ENCODE results near the gene TGFB3.

- TF ChIP-seq CTCF (IDR thresholded peaks at IDR 0.05) (no peak), POLR2A (IDR thresholded peaks at IDR 0.05) (no peak), POLR2AphosphoS5 (IDR thresholded peaks at IDR 0.05; ENCODE audit: insufficient read depth in 1 of 2, low read depth in 1 of 2) (no peak)
These were observed 11.9 kb downstream of the TGFB3 start for GRCh38 chr14:75969891-75970290.

Data from vagina (tissue), 2 donors.